Measurements from ENCODE around the gene RPTOR. TPM values are rescaled to one million over a fixed set of nuclear protein-coding genes. Genes with fewer than 3 reads are reported as not detected.

The RPTOR gene
- total RNA-seq, 4 donors from 2014 or later = 23.6 to 37.0 (median 27.8) TPM

DNA sequence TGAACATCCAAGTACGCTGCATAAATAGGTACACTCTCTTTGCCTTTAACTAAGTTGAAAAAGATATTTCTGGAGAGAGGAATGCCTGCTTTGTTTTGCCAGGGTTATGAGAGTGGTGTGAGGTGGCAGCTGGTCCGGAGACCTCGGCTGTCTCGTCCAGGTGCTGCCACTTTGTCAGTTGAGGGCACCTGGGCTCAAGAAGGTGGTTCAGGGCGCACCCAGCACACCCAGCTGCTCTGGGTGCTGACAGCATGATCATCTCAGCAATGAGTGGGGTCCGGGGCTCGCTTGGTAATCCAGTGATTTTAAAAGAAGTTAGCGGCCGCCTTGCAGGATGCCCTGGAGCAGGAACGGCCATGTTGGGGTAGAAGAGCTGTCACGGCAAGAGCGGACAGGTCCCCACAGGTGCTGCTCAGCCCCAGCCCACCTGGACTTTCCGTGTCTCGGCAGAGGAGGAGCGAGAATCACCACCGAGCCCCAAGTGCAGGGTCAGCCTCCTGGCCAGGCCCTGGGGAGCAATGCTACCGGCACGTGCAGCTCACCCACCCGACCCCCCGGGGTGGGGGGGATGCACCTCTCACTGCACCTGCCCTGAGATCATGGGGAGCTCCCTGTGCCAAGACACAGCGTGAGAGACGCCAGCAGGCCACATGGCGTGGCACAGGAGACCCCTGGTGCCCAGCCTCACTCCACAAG lies 379.6 kb downstream of the RPTOR start:
- no peak for DNase-seq (ENCODE audit: low spot score)

DNA sequence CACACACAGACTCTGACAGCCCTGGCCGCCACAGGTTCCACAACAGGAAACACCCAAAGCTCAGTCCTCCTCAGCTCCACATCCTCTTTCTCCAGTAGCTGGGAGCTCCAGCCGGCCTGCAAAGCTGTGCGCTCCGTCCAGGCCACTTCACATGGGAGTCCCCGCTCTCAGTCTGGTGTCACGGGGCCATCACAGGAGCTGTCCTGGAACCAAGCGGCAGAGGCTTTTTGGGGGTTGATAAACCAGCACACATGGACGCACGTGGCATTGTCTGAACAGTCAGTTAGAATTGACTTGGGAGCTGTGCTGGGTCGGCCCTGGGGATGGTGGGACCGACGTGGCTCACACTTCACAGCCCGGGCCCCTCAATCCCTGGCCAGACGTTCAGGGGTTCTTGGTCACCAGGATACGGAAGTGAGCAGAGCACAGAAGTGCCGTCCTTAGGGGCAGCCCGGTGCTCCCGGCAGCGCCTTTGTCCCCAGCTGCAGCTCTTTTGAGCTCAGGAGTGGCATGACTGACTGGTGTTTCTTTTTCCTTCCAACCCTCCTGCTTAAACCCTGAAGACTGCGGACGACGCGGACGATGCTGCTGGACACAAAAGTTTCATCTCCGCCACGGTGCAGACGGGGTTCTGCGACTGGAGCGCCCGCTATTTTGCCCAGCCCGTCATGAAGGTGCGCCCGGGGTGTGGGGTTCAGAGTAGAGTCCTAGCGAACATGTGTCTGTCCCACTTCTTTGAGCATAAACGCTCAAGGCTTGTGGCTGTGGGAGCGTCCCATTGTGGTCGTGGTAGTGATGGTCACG lies 380.4 kb downstream of the RPTOR start:
- ATAC-seq (ENCODE audit: low FRiP score) (no peak), DNase-seq (ENCODE audit: low spot score) (no peak)
- TF ChIP-seq, protein P1, sequence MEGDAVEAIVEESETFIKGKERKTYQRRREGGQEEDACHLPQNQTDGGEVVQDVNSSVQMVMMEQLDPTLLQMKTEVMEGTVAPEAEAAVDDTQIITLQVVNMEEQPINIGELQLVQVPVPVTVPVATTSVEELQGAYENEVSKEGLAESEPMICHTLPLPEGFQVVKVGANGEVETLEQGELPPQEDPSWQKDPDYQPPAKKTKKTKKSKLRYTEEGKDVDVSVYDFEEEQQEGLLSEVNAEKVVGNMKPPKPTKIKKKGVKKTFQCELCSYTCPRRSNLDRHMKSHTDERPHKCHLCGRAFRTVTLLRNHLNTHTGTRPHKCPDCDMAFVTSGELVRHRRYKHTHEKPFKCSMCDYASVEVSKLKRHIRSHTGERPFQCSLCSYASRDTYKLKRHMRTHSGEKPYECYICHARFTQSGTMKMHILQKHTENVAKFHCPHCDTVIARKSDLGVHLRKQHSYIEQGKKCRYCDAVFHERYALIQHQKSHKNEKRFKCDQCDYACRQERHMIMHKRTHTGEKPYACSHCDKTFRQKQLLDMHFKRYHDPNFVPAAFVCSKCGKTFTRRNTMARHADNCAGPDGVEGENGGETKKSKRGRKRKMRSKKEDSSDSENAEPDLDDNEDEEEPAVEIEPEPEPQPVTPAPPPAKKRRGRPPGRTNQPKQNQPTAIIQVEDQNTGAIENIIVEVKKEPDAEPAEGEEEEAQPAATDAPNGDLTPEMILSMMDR (IDR thresholded peaks at IDR 0.05) = no peak

More for the DNA sequence above, 379.6 kb downstream of the RPTOR start:
- no peak for ATAC-seq (ENCODE audit: low FRiP score)
- TF ChIP-seq, protein P1 (IDR thresholded peaks at IDR 0.05) = no peak

DNA sequence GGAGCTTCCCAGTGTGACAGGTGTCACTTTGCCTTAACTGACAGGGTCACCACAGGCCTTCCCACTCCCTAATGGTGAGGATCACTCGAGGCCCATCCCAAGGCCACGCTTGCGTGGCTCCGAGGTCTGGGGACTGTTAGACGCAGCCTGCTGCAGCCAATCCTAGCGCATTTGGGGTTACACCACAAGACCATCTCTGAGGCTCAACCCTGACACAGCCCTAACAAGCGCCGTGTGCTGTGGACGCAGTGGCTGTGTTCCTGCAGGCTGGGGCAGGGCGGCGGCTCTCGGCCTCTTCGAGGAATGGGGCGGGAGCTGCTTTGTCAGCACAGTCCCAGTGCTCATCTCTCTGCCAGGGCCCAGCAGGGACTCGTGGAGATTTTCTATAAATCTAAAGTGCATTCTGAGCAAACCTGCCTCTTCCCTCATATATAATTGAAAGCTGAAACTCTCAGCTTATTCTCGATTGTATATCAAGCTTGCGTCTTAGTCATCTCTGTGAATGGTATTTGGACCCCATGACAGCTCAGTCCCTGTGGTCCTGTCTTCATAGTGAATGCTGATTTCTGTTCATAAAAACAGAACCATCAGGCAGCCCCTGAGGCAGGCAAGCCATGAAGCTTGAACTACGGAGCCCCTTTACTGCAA lies 381.2 kb downstream of the RPTOR start:
- DNase-seq (ENCODE audit: low spot score) = no peak
- TF ChIP-seq, protein P1 (IDR thresholded peaks at IDR 0.05) = no peak
- no peak for ATAC-seq (ENCODE audit: low FRiP score)

DNA sequence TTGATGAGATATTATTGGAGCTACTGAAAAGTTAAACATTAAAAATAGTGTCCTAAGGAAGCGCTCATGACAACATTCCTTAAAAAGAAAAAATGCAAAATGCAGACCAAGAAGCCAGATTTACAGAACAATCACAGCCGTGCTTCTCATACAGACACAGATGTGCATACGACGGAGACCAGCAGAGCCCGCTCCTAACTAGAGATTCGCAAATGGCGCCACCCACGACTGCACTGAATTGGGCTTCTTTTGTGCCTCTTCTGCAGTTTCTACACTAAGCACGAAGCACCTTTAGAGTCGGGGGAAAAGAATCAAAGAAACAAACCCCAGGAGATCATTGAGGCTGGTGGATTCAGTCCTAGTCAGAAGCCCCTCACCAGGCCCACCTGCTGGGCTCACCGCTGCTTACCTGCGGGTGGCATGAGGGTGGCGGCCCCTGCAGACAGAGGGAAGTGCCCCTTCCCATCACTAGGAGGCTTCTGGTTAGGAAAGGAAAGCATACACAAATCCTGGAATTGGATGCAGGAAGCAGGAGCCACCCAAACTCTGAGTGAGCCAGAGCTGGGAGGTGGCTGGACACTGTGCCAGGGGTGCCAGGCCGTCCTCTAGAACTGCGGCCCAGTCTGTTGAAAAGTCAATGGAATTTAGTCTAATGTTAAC lies 382.1 kb downstream of the RPTOR start:
- TF ChIP-seq, protein P1 (IDR thresholded peaks at IDR 0.05) = no peak
- DNase-seq (ENCODE audit: low spot score) (no peak), ATAC-seq (ENCODE audit: low FRiP score) (no peak)

DNA sequence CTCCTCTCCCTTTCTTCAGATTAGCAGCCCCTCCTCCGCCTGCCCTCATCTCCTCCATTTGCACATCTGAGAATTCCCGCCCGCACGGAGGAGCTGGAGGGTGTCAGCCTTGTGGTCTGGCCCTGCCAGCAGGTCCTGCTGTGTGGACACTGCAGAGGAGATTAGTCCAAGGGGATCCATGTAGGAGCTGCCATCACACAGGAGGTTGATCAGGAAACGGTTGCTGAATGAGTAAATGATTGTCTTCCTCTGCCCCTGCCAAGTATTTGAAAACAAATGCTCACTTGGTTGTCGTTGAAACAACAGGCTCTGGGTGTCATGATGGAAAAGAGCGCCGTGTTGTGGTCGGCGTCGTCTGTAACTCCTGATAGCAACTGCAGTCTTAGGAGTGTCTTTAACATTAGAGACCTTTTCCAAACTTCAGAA lies 383.2 kb downstream of the RPTOR start:
- no peak for DNase-seq (ENCODE audit: low spot score)
- TF ChIP-seq, protein P1 (IDR thresholded peaks at IDR 0.05) = no peak
- no peak for ATAC-seq (ENCODE audit: low FRiP score)

DNA sequence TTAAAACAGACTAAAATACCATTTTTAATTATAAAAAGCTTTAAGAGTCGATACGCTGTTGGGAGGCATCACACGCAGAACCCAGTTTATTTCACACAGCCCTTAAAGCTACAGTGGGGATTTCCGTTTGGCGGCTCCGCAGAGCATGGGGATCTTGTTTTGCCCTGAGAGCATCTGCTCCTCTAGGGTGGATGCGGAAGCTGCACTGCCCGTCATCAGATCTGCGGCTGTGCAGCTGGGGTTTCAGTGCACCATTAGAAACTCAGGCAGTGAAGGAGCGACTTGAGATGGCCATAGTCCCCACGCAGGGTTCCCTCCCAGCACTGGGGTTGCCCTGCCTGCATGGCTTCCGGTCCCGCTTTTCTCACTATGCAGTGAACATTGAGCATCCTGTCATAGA lies 384.8 kb downstream of the RPTOR start:
- DNase-seq (ENCODE audit: low spot score) (no peak), ATAC-seq (ENCODE audit: low FRiP score) (no peak)

More for the DNA sequence above, 384.8 kb downstream of the RPTOR start:
- TF ChIP-seq, protein P1 (IDR thresholded peaks at IDR 0.05) = no peak
